ENCODE results near the gene EML4.

EML4 gene

DNA sequence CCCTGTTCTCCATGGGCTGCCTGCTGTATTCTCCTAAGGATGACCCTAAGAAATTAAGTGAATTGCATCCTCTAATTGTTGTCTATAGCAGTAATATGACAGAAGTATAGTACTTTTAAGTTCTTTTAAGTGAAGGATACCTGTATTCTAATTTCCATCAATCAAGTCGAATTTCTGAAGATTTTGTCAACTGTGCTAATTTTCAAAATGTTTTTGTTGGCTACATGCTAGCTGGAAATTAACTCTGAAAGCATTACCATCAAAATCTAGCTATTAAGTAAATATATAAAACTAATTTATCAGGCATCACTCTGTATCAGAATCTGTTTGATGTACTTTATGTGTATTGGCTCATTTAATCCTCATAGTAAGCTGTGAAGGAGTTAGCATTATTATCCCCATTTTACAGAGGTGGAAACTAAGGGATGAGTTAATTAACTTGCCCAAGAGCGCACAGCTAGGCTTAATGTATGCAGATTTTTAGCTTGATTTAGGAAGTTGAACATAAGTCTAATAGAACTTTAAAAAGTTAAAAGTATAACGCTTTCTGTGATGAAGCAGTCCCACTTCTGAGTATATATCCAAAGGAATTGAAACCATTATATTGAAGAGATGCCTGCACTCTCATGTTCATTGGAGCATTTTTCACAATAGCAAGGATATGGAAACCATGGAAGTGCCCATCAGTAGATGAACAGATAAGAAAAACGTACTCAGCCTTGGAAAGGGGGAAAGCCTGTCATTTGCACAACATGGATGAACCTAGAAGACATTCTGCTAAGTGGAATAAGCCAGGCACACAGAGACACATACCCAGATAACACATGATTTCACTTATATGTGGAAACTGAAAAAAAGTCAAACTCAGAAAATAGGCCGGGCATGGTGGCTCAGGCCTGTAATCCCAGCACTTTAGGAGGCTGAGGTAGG is 32.0 kb downstream of the EML4 start:
- Histone ChIP-seq H3K9me3 (no peaks in the 10 kb centered on the region), H3K27ac (no peak overlapping the region), H3K27me3 (no peaks in the 10 kb centered on the region), H3K4me1 (peaks cover 0 to 28% (median 6%) of the 10 kb centered on the region in 4 donors), H3K4me3 (no peak overlapping the region), H3K36me3 (no peaks in the 10 kb centered on the region)
- intact Hi-C loops (cut with DNase I; ENCODE audit: low total_unique reads), result loop anchor here (10.0 kb wide), 1 partner anchor 1494 kb away; no protein-coding TSS in a partner anchor
- DNase-seq, result no peak
- TF ChIP-seq, protein P1, sequence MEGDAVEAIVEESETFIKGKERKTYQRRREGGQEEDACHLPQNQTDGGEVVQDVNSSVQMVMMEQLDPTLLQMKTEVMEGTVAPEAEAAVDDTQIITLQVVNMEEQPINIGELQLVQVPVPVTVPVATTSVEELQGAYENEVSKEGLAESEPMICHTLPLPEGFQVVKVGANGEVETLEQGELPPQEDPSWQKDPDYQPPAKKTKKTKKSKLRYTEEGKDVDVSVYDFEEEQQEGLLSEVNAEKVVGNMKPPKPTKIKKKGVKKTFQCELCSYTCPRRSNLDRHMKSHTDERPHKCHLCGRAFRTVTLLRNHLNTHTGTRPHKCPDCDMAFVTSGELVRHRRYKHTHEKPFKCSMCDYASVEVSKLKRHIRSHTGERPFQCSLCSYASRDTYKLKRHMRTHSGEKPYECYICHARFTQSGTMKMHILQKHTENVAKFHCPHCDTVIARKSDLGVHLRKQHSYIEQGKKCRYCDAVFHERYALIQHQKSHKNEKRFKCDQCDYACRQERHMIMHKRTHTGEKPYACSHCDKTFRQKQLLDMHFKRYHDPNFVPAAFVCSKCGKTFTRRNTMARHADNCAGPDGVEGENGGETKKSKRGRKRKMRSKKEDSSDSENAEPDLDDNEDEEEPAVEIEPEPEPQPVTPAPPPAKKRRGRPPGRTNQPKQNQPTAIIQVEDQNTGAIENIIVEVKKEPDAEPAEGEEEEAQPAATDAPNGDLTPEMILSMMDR (IDR thresholded peaks at IDR 0.05), result no peak

DNA sequence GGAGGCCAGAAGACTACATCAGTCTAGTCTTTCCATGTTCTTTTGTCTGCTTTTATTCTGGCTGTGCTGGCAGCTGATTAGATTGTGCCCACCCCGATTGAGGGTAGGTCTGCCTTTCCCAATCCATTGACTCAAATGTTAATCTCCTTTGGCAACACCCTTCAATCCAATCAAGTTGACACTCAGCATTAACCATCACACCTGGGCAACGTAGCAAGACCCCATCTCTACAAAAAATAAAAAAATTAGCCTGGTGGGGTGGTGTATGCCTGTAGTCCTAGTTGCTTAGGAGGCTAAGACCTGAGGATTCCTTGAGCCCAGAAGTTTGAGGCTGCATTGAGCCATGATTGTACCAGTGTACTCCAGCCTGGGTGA is 33.5 kb downstream of the EML4 start:
- Histone ChIP-seq H3K27ac (no peak overlapping the region), H3K36me3 (no peaks in the 10 kb centered on the region), H3K4me3 (no peak overlapping the region), H3K4me1 (peaks cover 0 to 23% (median 6%) of the 10 kb centered on the region in 4 donors), H3K9me3 (no peaks in the 10 kb centered on the region), H3K27me3 (no peaks in the 10 kb centered on the region)
- TF ChIP-seq, protein P1 (IDR thresholded peaks at IDR 0.05), result no peak
- no peak for DNase-seq
- intact Hi-C loops (cut with DNase I; ENCODE audit: low total_unique reads), result loop anchor here (10.0 kb wide), 1 partner anchor 1492 kb away; no protein-coding TSS in a partner anchor

DNA sequence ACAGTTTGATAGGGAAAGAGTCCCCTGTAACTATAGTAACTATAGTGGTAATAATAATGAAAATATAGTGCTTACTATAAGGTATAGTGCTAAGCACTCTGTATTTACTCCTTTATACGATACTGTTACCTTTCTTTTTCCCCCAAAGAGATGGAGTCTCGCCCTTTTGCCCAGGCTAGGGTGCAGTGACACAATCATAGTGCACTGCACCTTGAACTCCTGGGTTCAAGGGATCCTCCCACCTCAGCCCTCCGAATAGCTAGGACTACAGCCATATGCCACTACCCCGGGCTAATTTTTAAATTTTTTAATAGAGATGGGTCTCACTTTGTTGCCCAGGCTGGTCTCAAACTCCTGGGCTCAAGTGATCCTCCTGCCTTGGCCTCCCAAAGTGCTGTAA is 34.6 kb downstream of the EML4 start:
- intact Hi-C loops (cut with DNase I; ENCODE audit: low total_unique reads), result loop anchor here (10.0 kb wide), 1 partner anchor 1491 kb away; no protein-coding TSS in a partner anchor
- Histone ChIP-seq H3K36me3 (no peaks in the 10 kb centered on the region), H3K4me1 (peaks cover 0 to 23% (median 6%) of the 10 kb centered on the region in 4 donors), H3K27ac (no peak overlapping the region), H3K9me3 (no peaks in the 10 kb centered on the region), H3K27me3 (no peaks in the 10 kb centered on the region), H3K4me3 (no peak overlapping the region)
- no peak for DNase-seq
- TF ChIP-seq, protein P1 (IDR thresholded peaks at IDR 0.05), result no peak

DNA sequence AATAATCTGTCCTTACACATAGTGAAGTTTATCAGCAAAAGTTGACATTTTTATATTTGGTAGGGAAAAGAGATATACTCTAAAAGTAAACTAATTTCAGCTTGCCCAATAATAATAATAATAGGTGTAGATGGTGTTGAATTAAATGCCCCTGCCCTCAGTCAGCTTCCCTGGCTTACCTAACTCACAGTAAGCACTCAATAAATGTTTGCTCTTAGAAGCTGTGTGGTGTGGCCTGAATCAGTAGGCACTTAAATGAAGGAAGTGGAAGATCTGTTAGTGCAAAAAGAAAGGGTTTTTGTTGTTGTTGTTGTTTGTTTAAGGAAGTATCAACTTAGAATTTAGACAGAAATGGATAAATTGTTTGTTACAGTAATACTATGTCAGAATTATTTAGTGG is 36.2 kb downstream of the EML4 start:
- Histone ChIP-seq H3K4me3 (no peak overlapping the region), H3K27me3 (no peaks in the 10 kb centered on the region), H3K27ac (no peak overlapping the region), H3K36me3 (no peaks in the 10 kb centered on the region), H3K9me3 (no peaks in the 10 kb centered on the region), H3K4me1 (peaks cover 0 to 22% (median 6%) of the 10 kb centered on the region in 4 donors)
- no peak for DNase-seq
- TF ChIP-seq, protein P1 (IDR thresholded peaks at IDR 0.05), result no peak
- intact Hi-C loops (cut with DNase I; ENCODE audit: low total_unique reads), result loop anchor here (10.0 kb wide), 1 partner anchor 1489 kb away; no protein-coding TSS in a partner anchor

DNA sequence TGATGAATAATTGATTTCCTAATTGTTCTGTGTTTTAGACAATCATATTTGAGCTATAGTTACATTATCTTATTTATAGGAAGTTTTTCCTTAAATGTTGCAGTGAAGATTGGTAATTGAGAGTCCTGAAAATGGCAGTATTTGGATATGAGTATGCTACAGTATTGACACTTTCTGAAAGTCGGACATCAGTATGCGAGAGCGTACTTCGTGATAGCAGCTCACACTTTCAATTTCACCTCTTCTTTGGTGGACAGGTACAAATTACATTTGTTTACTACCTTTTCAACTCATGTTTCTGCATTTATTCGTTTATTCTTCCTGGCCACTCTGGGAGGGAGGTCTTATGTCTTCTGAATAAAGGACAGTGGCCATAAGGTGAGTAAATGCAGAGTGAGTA is 38.7 kb downstream of the EML4 start:
- peaks cover 0 to 16% (median 0%) of the 10 kb centered on the region in 4 donors for H3K4me1 ChIP-seq
- no peaks in the 10 kb centered on the region for H3K9me3 ChIP-seq
- no peaks in the 10 kb centered on the region for H3K36me3 ChIP-seq
- no peak for DNase-seq
- TF ChIP-seq, protein P1 (IDR thresholded peaks at IDR 0.05), result no peak
- intact Hi-C loops (cut with DNase I; ENCODE audit: low total_unique reads), result loop anchor here (10.0 kb wide), 1 partner anchor 1487 kb away; no protein-coding TSS in a partner anchor
- no peaks in the 10 kb centered on the region for H3K27me3 ChIP-seq
- H3K4me3 ChIP-seq, result no peak overlapping the region
- H3K27ac ChIP-seq, result no peak overlapping the region
